HepG2 (cell line): Measurements from ENCODE around the gene CNR2. TPM values are rescaled to one million over a fixed set of nuclear protein-coding genes. Genes with fewer than 3 reads are reported as not detected.
"Not testable (repeated sequence)": the region's sequence is repeated elsewhere in the genome, so short reads cannot be mapped to it uniquely, and the experiment has no call there.

Experiments used
- ATAC-seq: fragments of 200-7000 bp; cut with Tn5 transposase; 3 replicates; pipeline ENCODE4 v1.9.1; 2020; ENCODE audit warnings: mild to moderate bottlenecking, moderate library complexity
- BruUV-seq: library from RNA; stranded (reverse); fragments of 400-500 nt; replicated peaks from 2 replicates; lab custom pipeline; 2021; lab: Mats Ljungman, UMichigan
- CTCF ChIA-PET: fragments of 300-600 bp; formaldehyde crosslinking; extraction: SDS; loops from one replicate; lab custom pipeline; 2021; ENCODE audit warnings: low total read pairs, inconsistent platforms, low intra/inter-chr PET ratio; lab: Yijun Ruan, JAX
- POLR2A ChIA-PET: fragments of 350-600 bp; sonication (Branson Sonifier 250); formaldehyde crosslinking; loops from one replicate; lab custom pipeline; 2020; ENCODE audit warnings: antibody characterized with exemption, inconsistent platforms; lab: Yijun Ruan, JAX
- DNase-seq: peaks from one replicate; pipeline ENCODE4 v3.0.0-alpha.2; 2015; ENCODE audit warnings: low spot score
- FAIRE-seq: peaks from 3 replicates; lab custom pipeline; 2011; peaks lifted over from hg19 to GRCh38; lab: Jason Lieb, UNC
- H2AFZ ChIP-seq: one replicate; pipeline ENCODE4 v1.6.1; 2011; ENCODE audit warnings: low read length, inconsistent platforms
- H3K27ac ChIP-seq: fragments of 300-600 bp; 3 replicates; pipeline ENCODE4 v1.8.0; 2011; ENCODE audit warnings: mixed run types, mild to moderate bottlenecking, mixed read lengths, low read length, inconsistent platforms; ENCODE audit not compliant: insufficient read depth; ENCODE audit errors: extremely low read length
- H3K27me3 ChIP-seq, 2 experiments: fragments of 200-600 bp in 1 of 2; 2 replicates in 1 of 2; 3 replicates in 1 of 2; pipeline versions ENCODE4 v1.6.0 to v1.8.0; 2011; ENCODE audit warnings: low read length in 2 of 2, mild to moderate bottlenecking in 2 of 2, moderate library complexity in 2 of 2, inconsistent platforms in 1 of 2; ENCODE audit not compliant: insufficient read depth in 2 of 2, control insufficient read depth in 1 of 2
- H3K36me3 ChIP-seq, 2 experiments: fragments of 200-600 bp in 1 of 2; replicated peaks in 1 of 2; 2 replicates in 1 of 2; 3 replicates in 1 of 2; pipeline versions ENCODE4 v1.5.1 to v1.8.0; 2011; ENCODE audit warnings: low read length in 2 of 2, inconsistent platforms in 1 of 2; ENCODE audit not compliant: insufficient read depth in 2 of 2, control insufficient read depth in 1 of 2
- H3K4me1 ChIP-seq: 2 replicates; pipeline ENCODE4 v1.5.1; 2012; ENCODE audit warnings: low read length, inconsistent platforms; ENCODE audit not compliant: insufficient read depth
- H3K4me2 ChIP-seq: 2 replicates; pipeline ENCODE4 v1.6.0; 2011; ENCODE audit warnings: low read depth, low read length, inconsistent platforms
- H3K4me3 ChIP-seq, 3 experiments: fragments of 200-600 bp in 1 of 3; sonication (generic), shearing (Covaris generic) in 1 of 3; replicated peaks in 1 of 3; 2 replicates each; pipeline ENCODE4 v1.5.1; 2011 to 2016; ENCODE audit warnings: low read length in 3 of 3, inconsistent platforms in 2 of 3, low read depth in 2 of 3, mild to moderate bottlenecking in 2 of 3, control low read depth in 1 of 3, mixed read lengths in 1 of 3; ENCODE audit not compliant: insufficient read depth in 1 of 3
- H3K79me2 ChIP-seq: one replicate; pipeline ENCODE4 v1.6.1; 2011; ENCODE audit warnings: low read length, inconsistent platforms; ENCODE audit not compliant: insufficient read depth
- H3K9ac ChIP-seq: 2 replicates; pipeline ENCODE4 v1.6.0; 2011; ENCODE audit warnings: mild to moderate bottlenecking, low read depth, low read length, inconsistent platforms; ENCODE audit not compliant: insufficient read depth
- H3K9me3 ChIP-seq: 2 replicates; pipeline ENCODE4 v1.5.1; 2012; ENCODE audit warnings: mild to moderate bottlenecking, low read length
- H4K20me1 ChIP-seq: 2 replicates; pipeline ENCODE4 v1.6.0; 2011; ENCODE audit warnings: inconsistent platforms, mild to moderate bottlenecking, low read length, moderate library complexity; ENCODE audit not compliant: insufficient read depth
- WGBS: methylation state at CpG from one replicate; pipeline ENCODE4 v1.1.6; 2017; ENCODE audit warnings: low lambda C conversion rate; 5-methylcytosine and 5-hydroxymethylcytosine counted together
- in situ Hi-C: cut with HindIII; loops from 2 replicates; pipeline ENCODE4 v1.10.0; 2017; ENCODE audit warnings: low pct_unique_long_range_greater_than_20kb; ENCODE audit not compliant: extremely low pct_ligation_motif_present
- intact Hi-C: fragments of 100-400 bp; cut with micrococcal nuclease; formaldehyde crosslinking; loops from one replicate; pipeline ENCODE4 v1.10.0; 2022; ENCODE audit not compliant: unreplicated experiment
- polyA plus RNA-seq, 8 experiments: library from polyadenylated mRNA; depleted of rRNA in 3 of 8; stranded (reverse) in 7 of 8; unstranded in 1 of 8; fragments of >200 nt; fragmentation: Illumina TruSeq in 4 of 8; extraction: Trizol in 4 of 8; gene quantifications; 2 replicates each; pipeline versions ENCODE4 v1.2.1 to v1.2.3, GENCODE V29; 2011 to 2016; ENCODE audit warnings: low read depth in 4 of 8, missing spikeins in 1 of 8, mixed read lengths in 1 of 8; ENCODE audit not compliant: insufficient read depth in 1 of 8
- total RNA-seq, 5 experiments: library from RNA; depleted of rRNA; stranded (reverse); fragments of >200 nt; fragmentation: Illumina TruSeq; extraction: Trizol; gene quantifications; 2 replicates each; pipeline ENCODE4 v1.2.3, GENCODE V29; 2016; ENCODE audit warnings: low read depth in 1 of 5

Gene CNR2
- total and polyA plus RNA-seq, 2 of the 13 experiments (the other 11 are each of a cell fraction or from before 2014, with no cell fraction given), result not detected

- H2AFZ ChIP-seq, H3K4me1 ChIP-seq, FAIRE-seq, H3K4me3 ChIP-seq, POLR2A ChIA-PET, H3K27me3 ChIP-seq, H3K9ac ChIP-seq, H4K20me1 ChIP-seq, BruUV-seq, H3K79me2 ChIP-seq, CTCF ChIA-PET, H3K36me3 ChIP-seq, ATAC-seq, intact Hi-C loops, H3K9me3 ChIP-seq, in situ Hi-C loops, H3K27ac ChIP-seq, H3K4me2 ChIP-seq, DNase-seq: not testable (repeated sequence)
- whole genome bisulfite sequencing, result no CpG with 5 or more reads among the region's 34 CpGs
Observed at GRCh38 chr1:23853124-23853523, 60.0 kb downstream of the CNR2 start.

GRCh38 chr1:23851406-23851805 is 61.8 kb downstream of the CNR2 start:
- H4K20me1 ChIP-seq, FAIRE-seq, H3K4me3 ChIP-seq, H3K27ac ChIP-seq, POLR2A ChIA-PET, H3K9me3 ChIP-seq, ATAC-seq, H3K4me1 ChIP-seq, CTCF ChIA-PET, in situ Hi-C loops, H3K9ac ChIP-seq, H2AFZ ChIP-seq, DNase-seq, H3K36me3 ChIP-seq, H3K79me2 ChIP-seq, H3K4me2 ChIP-seq, intact Hi-C loops, H3K27me3 ChIP-seq, BruUV-seq: not testable (repeated sequence)
